ENCODE data around the gene OBSCN. TPM values are rescaled to one million over a fixed set of nuclear protein-coding genes. Genes with fewer than 3 reads are reported as not detected.

OBSCN gene
- total and polyA plus RNA-seq, 2 of the 4 experiments (the other 2 are of a cell fraction), result 4.1 to 9.5 TPM

DNA sequence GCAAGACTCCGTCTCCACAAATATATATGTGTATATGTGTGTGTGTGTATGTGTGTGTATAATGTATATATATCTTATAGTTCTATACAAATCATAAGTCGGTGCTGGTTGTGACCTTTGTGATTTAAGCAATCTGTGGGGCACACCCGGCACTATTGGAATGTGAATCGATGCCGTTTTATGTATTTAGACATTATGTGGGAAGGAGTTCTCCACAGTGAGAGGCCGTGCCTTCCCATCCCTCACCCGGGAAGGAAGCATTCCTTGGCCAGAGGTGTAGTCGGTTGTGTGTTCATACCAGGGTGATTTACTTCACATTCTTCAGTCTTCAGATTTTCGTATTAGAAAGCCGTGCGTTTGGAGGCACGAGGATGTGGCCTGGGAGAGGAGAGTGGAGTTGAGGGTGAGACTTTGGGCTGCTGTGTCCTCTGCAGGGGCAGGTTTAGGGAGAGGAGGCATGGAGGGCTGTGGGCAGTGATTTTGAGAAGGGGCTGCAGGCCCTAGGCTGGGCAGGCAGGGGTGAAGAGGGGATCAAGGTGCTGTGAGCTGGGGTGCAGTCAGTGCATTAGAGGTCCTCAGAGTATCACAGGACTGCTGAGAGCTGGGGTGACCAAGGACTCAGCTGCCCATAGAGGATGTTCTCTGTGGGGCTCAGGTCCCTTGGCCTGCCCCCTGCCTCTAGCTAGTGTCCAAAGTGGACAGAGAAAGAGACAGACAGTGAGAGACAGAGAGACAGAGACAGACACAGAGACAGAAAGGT, 141.0 kb downstream of the OBSCN start:
- CTCF ChIA-PET, result interaction anchor here (0.5 kb wide), 1 partner anchor 18 kb away, joined by 4 read pairs; no protein-coding TSS in a partner anchor
- H2BK20ac ChIP-seq (ENCODE audit: low read depth, low read length), result no peak overlapping the region
- DNase-seq (no peak), ATAC-seq (ENCODE audit: low read depth) (no peak)
- dilution Hi-C loops (cut with HindIII; ENCODE audit: low sequenced_read_pairs, unreplicated experiment), result no loop called here
- no peak overlapping the region for H3K18ac ChIP-seq (ENCODE audit: low read depth, low read length)
- WGBS, 2 experiments (ENCODE audit: extremely low coverage in 2 of 2, insufficient read length in 1 of 2), result no CpG with 5 or more reads among the region's 12 CpGs
- in situ Hi-C loops (cut with MboI; ENCODE audit: low sequenced_read_pairs), result no loop called here
- peaks cover 2% of the 10 kb centered on the region; the same call in 1 of the 2 replicates for H3K36me3 ChIP-seq (ENCODE audit: control insufficient read depth, insufficient read depth, low read length)
- no peak overlapping the region for H2AK5ac ChIP-seq (ENCODE audit: low read depth, low read length)
- no peaks in the 10 kb centered on the region for H3K9me1 ChIP-seq (ENCODE audit: insufficient read depth, low read length)
- POLR2A ChIA-PET (ENCODE audit: unreplicated experiment), result no interaction called here
- no peak overlapping the region for H3K4me2 ChIP-seq (ENCODE audit: low read depth, low read length)
- H2BK120ac ChIP-seq (ENCODE audit: low read depth, low read length), result no peak overlapping the region
- H3K27ac ChIP-seq (ENCODE audit: insufficient read depth, low read length), result no peak overlapping the region
- H3K4ac ChIP-seq (ENCODE audit: low read depth, low read length), result no peak overlapping the region
- no peak overlapping the region for H4K8ac ChIP-seq (ENCODE audit: low read depth in 2 of 2, low read length in 2 of 2)
- H2BK5ac ChIP-seq (ENCODE audit: low read depth, low read length, poor library complexity, severe bottlenecking), result no peak overlapping the region
- peaks cover 6% of the 10 kb centered on the region; the same call in 1 of the 2 replicates for H3K9me3 ChIP-seq (ENCODE audit: control insufficient read depth, insufficient read depth, low read length)
- no peak overlapping the region for H2BK15ac ChIP-seq (ENCODE audit: low read depth, low read length)
- no peaks in the 10 kb centered on the region for H3K4me1 ChIP-seq (ENCODE audit: control insufficient read depth, insufficient read depth, low read length)
- no peak overlapping the region for H2AK9ac ChIP-seq (replicated peaks; ENCODE audit: low read depth, low read length, poor library complexity)
- no peak overlapping the region for H3K14ac ChIP-seq (replicated peaks; ENCODE audit: low read depth, low read length)
- TF ChIP-seq MAZ (IDR thresholded peaks at IDR 0.05; ENCODE audit: borderline replicate concordance, low read depth, low read length) (no peak), RFX5 (IDR thresholded peaks at IDR 0.05; ENCODE audit: low read depth, low read length) (no peak)
- no peak overlapping the region for H4K91ac ChIP-seq (ENCODE audit: insufficient read depth, low read depth, low read length)
- H2AFZ ChIP-seq (replicated peaks; ENCODE audit: low read length, poor library complexity), result no peak overlapping the region
- no peaks in the 10 kb centered on the region for H3K79me1 ChIP-seq (ENCODE audit: low read depth in 1 of 2, low read length in 2 of 2)
- H4K20me1 ChIP-seq (ENCODE audit: insufficient read depth, low read length), result no peaks in the 10 kb centered on the region
- peaks cover 2% of the 10 kb centered on the region for H3K27me3 ChIP-seq (ENCODE audit: control insufficient read depth, insufficient read depth, low read length)
- H3K9ac ChIP-seq (ENCODE audit: low read depth, low read length), result no peak overlapping the region
- intact Hi-C loops (cut with micrococcal nuclease), result no loop called here
- no peak overlapping the region for H4K5ac ChIP-seq (ENCODE audit: low read depth, low read length)
- no peak overlapping the region for H3K4me3 ChIP-seq (ENCODE audit: insufficient read depth, low read depth, low read length)
- no TSS peak for BruUV-seq (replicated peaks)
- no peak overlapping the region for H3K56ac ChIP-seq (ENCODE audit: extremely low read depth, insufficient read depth, low read length)
- H3K23ac ChIP-seq (ENCODE audit: low read depth, low read length), result no peak overlapping the region
